GM23338 (cell line): ENCODE measurements around the gene SAAL1. TPM values are rescaled to one million over a fixed set of nuclear protein-coding genes. Genes with fewer than 3 reads are reported as not detected.

Experiments used
- ATAC-seq: fragments of 200-7000 bp; cut with Tn5 transposase; 3 replicates; pipeline ENCODE4 v1.9.1; 2020
- DNase-seq: peaks from one replicate; pipeline ENCODE4 v3.0.0-alpha.2; 2015; ENCODE audit warnings: low spot score
- H2AFZ ChIP-seq: fragments of 200-600 bp; sonication (generic); 2 replicates; pipeline ENCODE4 v1.8.0; 2016; ENCODE audit warnings: antibody characterized with exemption, mild to moderate bottlenecking, moderate library complexity
- H3F3A ChIP-seq: fragments of 200-600 bp; sonication (generic); replicated peaks from 2 replicates; pipeline ENCODE4 v1.8.0; 2017; ENCODE audit warnings: antibody characterized with exemption, mixed run types, low read depth
- H3K27ac ChIP-seq: fragments of 200-600 bp; sonication (generic); 2 replicates; pipeline ENCODE4 v1.6.1; 2016; ENCODE audit warnings: low read depth
- H3K27me3 ChIP-seq: fragments of 200-600 bp; sonication (generic); 2 replicates; pipeline ENCODE4 v1.8.0; 2016; ENCODE audit warnings: mild to moderate bottlenecking, mixed run types, moderate library complexity; ENCODE audit not compliant: insufficient read depth
- H3K36me3 ChIP-seq: fragments of 200-600 bp; sonication (generic); 2 replicates; pipeline ENCODE4 v1.8.0; 2016; ENCODE audit warnings: mild to moderate bottlenecking; ENCODE audit not compliant: insufficient read depth
- H3K4me1 ChIP-seq: fragments of 200-600 bp; sonication (generic); 2 replicates; pipeline ENCODE4 v1.8.0; 2016; ENCODE audit warnings: mild to moderate bottlenecking, moderate library complexity; ENCODE audit not compliant: insufficient read depth
- H3K4me2 ChIP-seq: fragments of 200-600 bp; sonication (generic); 2 replicates; pipeline ENCODE4 v1.7.1; 2017; ENCODE audit warnings: mixed run types
- H3K4me3 ChIP-seq: fragments of 200-600 bp; sonication (generic); 2 replicates; pipeline ENCODE4 v1.6.1; 2016; ENCODE audit warnings: mixed run types
- H3K79me2 ChIP-seq: fragments of 200-600 bp; sonication (generic); replicated peaks from 2 replicates; pipeline ENCODE4 v1.8.0; 2017; ENCODE audit warnings: mild to moderate bottlenecking; ENCODE audit not compliant: insufficient read depth
- H3K9me2 ChIP-seq: fragments of 200-600 bp; sonication (generic); 2 replicates; pipeline ENCODE4 v1.8.0; 2017; ENCODE audit not compliant: insufficient read depth
- H4K20me1 ChIP-seq: fragments of 200-600 bp; sonication (generic); replicated peaks from 2 replicates; pipeline ENCODE4 v1.8.0; 2017; ENCODE audit warnings: mild to moderate bottlenecking; ENCODE audit not compliant: insufficient read depth
- H3K27ac Mint-ChIP-seq: 2 replicates; pipeline ENCODE4 v1.8.0; 2020; ENCODE audit warnings: inconsistent platforms, mild to moderate bottlenecking, moderate library complexity, mixed read lengths
- H3K27me3 Mint-ChIP-seq: 3 replicates; pipeline ENCODE4 v1.8.0; 2022; ENCODE audit warnings: low read depth, mild to moderate bottlenecking, moderate library complexity, mixed read lengths, inconsistent platforms; ENCODE audit not compliant: insufficient read depth, poor library complexity
- H3K36me3 Mint-ChIP-seq: 3 replicates; pipeline ENCODE4 v1.8.0; 2021; ENCODE audit warnings: low read depth, mild to moderate bottlenecking, inconsistent platforms, moderate library complexity, mixed read lengths
- H3K4me1 Mint-ChIP-seq: 3 replicates; pipeline ENCODE4 v1.8.0; 2020; ENCODE audit warnings: mild to moderate bottlenecking, inconsistent platforms, mixed read lengths
- H3K4me3 Mint-ChIP-seq: 3 replicates; pipeline ENCODE4 v1.8.0; 2021; ENCODE audit warnings: moderate library complexity, mild to moderate bottlenecking, inconsistent platforms, mixed read lengths
- H3K9me3 Mint-ChIP-seq: 3 replicates; pipeline ENCODE4 v1.8.0; 2020; ENCODE audit warnings: moderate library complexity, mild to moderate bottlenecking, inconsistent platforms, mixed read lengths
- CREB1 ChIP-seq: fragments of 250-450 bp; sonication (Bioruptor Pico); IDR thresholded peaks from 2 replicates; pipeline ENCODE4 v1.5.0; 2020; ENCODE audit warnings: low read depth, mild to moderate bottlenecking, moderate library complexity
- CTCF ChIP-seq, 2 experiments: fragments of 200-600 bp in 1 of 2; sonication (generic) in 1 of 2; conservative IDR thresholded peaks; 2 replicates each; pipeline versions ENCODE4 v1.5.1 to v1.6.1; 2016 to 2017; ENCODE audit warnings: antibody characterized with exemption in 2 of 2, low read depth in 2 of 2, mild to moderate bottlenecking in 2 of 2, moderate library complexity in 1 of 2
- EZH2 ChIP-seq: fragments of 200-600 bp; sonication (generic); IDR thresholded peaks from one replicate; pipeline ENCODE4 v1.8.0; 2017; ENCODE audit warnings: antibody characterized with exemption, mild to moderate bottlenecking, low read depth; ENCODE audit not compliant: unreplicated experiment
- JUNB ChIP-seq: IDR thresholded peaks from one replicate; pipeline ENCODE4 v1.6.1; 2016; ENCODE audit warnings: antibody characterized with exemption; ENCODE audit not compliant: unreplicated experiment
- POLR2AphosphoS5 ChIP-seq: IDR thresholded peaks from 2 replicates; pipeline ENCODE4 v1.6.1; 2016; ENCODE audit warnings: antibody characterized with exemption, low read depth
- ZNF462 ChIP-seq: fragments of 250-450 bp; sonication (Bioruptor Pico); IDR thresholded peaks from 2 replicates; pipeline ENCODE4 v1.5.0; 2020; ENCODE audit warnings: mild to moderate bottlenecking, moderate library complexity
- polyA plus RNA-seq: library from polyadenylated mRNA; unstranded; fragments of >200 nt; fragmentation: Nextera tagmentation; extraction: Ambion mirVana; gene quantifications from 2 replicates; pipeline ENCODE4 v1.2.1, GENCODE V29; 2016
- total RNA-seq: library from RNA; depleted of rRNA; stranded (reverse); fragments of >200 nt; shearing (Covaris generic); gene quantifications from 2 replicates; pipeline ENCODE4 v1.2.3, GENCODE V29; 2014

SAAL1 gene
- total and polyA plus RNA-seq, 2 experiments from 2014 or later = 45.9 to 61.0 TPM

GRCh38 chr11:18067372-18067771, 38.5 kb downstream of the SAAL1 start:
- H2AFZ ChIP-seq = no peak overlapping the region
- H3K27ac Mint-ChIP-seq = no peak overlapping the region
- no peak overlapping the region for H3K27ac ChIP-seq
- H3K4me3 ChIP-seq = no peak overlapping the region
- H3K27me3 ChIP-seq = no peaks in the 10 kb centered on the region
- ATAC-seq (no peak), DNase-seq (no peak)
- no peak overlapping the region for H3K4me3 Mint-ChIP-seq
- H3K9me3 Mint-ChIP-seq = no peaks in the 10 kb centered on the region
- no peaks in the 10 kb centered on the region for H3K36me3 ChIP-seq
- no peaks in the 10 kb centered on the region; the same call in 1 of the 3 replicates for H3K4me1 Mint-ChIP-seq
- no peak overlapping the region for H3K4me2 ChIP-seq
- TF ChIP-seq POLR2AphosphoS5 (no peak), ZNF462 (CRISPR knock-in tag) (no peak), JUNB (no peak), CTCF (conservative IDR thresholded peaks at IDR 0.05; ENCODE audit: low read depth in 2 of 2) (no peak), EZH2 (no peak), CREB1 (CRISPR knock-in tag) (no peak)
- H3K79me2 ChIP-seq = no peaks in the 10 kb centered on the region
- no peaks in the 10 kb centered on the region for H3K36me3 Mint-ChIP-seq
- no peaks in the 10 kb centered on the region for H3K4me1 ChIP-seq
- no peaks in the 10 kb centered on the region for H3K9me2 ChIP-seq
- H3K27me3 Mint-ChIP-seq = peaks cover 2% of the 10 kb centered on the region
- no peaks in the 10 kb centered on the region for H3F3A ChIP-seq
- H4K20me1 ChIP-seq = no peaks in the 10 kb centered on the region; the same call in 1 of the 2 replicates
